ENCODE measurements around the gene AGMO. TPM values are rescaled to one million over a fixed set of nuclear protein-coding genes. Genes with fewer than 3 reads are reported as not detected.

The AGMO gene
- total and polyA plus RNA-seq, 2 donors (not counting 1 experiment from before 2014, with no cell fraction given): 0.06 TPM; not detected in 1

DNA sequence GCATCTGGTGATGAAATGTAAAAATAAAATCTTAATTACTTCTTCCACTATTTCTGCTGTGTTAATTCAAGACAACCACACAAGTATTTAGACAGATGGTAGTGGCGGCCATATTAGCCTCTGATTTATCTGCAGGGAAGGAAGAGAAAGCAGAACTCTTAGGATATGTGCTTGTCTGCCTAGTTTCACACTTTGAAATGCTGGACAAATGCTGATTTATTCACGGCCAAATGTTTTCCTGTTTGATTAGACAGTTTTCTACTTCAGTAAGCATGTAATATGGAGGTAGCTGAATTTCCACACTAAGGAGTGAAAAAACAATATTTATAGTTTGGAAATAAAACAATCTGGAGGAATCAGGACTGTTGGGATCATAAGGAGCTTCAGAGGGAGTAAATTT lies 158.1 kb downstream of the AGMO start:
- Histone ChIP-seq H3K36me3 (ENCODE audit: control insufficient read depth, insufficient read depth, low read length) (no peaks in the 10 kb centered on the region), H3K9me3 (ENCODE audit: control insufficient read depth, insufficient read depth, low read depth, low read length) (no peaks in the 10 kb centered on the region), H3K4me2 (ENCODE audit: extremely low read depth, insufficient read depth, low read length) (no peak overlapping the region), H2AFZ (ENCODE audit: low read length) (peak overlapping the region; percentile 23), H4K20me1 (ENCODE audit: control insufficient read depth, extremely low read depth, insufficient read depth, low read length) (no peaks in the 10 kb centered on the region), H3K79me2 (ENCODE audit: control insufficient read depth, insufficient read depth, low read length) (no peaks in the 10 kb centered on the region), H3K9ac (ENCODE audit: insufficient read depth, low read length) (no peak overlapping the region), H3K4me1 (ENCODE audit: control insufficient read depth, extremely low read depth, insufficient read depth, low read length) (no peaks in the 10 kb centered on the region), H3K27me3 (ENCODE audit: control insufficient read depth, insufficient read depth, low read length) (no peaks in the 10 kb centered on the region), H3K27ac (ENCODE audit: insufficient read depth, low read length) (no peak overlapping the region), H3K4me3 (replicated peaks in 1 of 4; ENCODE audit: control extremely low read depth in 1 of 4, insufficient read depth in 1 of 4, low read depth in 3 of 4, low read length in 4 of 4) (no peak overlapping the region)
- TF ChIP-seq, protein P1, sequence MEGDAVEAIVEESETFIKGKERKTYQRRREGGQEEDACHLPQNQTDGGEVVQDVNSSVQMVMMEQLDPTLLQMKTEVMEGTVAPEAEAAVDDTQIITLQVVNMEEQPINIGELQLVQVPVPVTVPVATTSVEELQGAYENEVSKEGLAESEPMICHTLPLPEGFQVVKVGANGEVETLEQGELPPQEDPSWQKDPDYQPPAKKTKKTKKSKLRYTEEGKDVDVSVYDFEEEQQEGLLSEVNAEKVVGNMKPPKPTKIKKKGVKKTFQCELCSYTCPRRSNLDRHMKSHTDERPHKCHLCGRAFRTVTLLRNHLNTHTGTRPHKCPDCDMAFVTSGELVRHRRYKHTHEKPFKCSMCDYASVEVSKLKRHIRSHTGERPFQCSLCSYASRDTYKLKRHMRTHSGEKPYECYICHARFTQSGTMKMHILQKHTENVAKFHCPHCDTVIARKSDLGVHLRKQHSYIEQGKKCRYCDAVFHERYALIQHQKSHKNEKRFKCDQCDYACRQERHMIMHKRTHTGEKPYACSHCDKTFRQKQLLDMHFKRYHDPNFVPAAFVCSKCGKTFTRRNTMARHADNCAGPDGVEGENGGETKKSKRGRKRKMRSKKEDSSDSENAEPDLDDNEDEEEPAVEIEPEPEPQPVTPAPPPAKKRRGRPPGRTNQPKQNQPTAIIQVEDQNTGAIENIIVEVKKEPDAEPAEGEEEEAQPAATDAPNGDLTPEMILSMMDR (conservative IDR thresholded peaks at IDR 0.05 in 1 of 2, IDR thresholded peaks at IDR 0.05 in 1 of 2; ENCODE audit: low read depth in 1 of 2, low read length in 2 of 2): no peak
- TF ChIP-seq EZH2 (IDR thresholded peaks at IDR 0.05; ENCODE audit: low read length, missing control alignments): no peak
- no peak for DNase-seq (ENCODE audit: low read depth in 2 of 2)

DNA sequence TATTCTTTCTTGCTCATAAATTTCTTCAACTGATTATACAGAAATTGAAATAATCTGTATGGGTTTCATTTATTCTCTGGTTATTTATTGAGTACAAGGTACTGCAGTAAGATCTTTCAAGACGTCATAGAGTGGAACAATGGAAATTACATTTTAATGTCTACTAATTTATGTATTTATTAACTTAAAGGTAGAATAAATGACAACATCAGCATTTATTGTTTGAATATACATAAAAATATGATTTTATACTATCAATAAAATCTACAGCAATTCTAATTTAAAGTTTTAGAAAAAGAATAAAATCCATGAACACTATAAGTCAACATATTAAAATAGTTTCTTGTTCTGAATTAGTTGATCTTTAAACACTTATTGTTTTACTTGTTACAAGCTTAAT lies 158.5 kb downstream of the AGMO start:
- Histone ChIP-seq H3K27ac (ENCODE audit: insufficient read depth, low read length) (no peak overlapping the region), H3K27me3 (ENCODE audit: control insufficient read depth, insufficient read depth, low read length) (no peaks in the 10 kb centered on the region), H3K9me3 (ENCODE audit: control insufficient read depth, insufficient read depth, low read depth, low read length) (no peaks in the 10 kb centered on the region), H3K4me3 (replicated peaks in 1 of 4; ENCODE audit: control extremely low read depth in 1 of 4, insufficient read depth in 1 of 4, low read depth in 3 of 4, low read length in 4 of 4) (no peak overlapping the region), H3K4me2 (ENCODE audit: extremely low read depth, insufficient read depth, low read length) (no peak overlapping the region), H2AFZ (ENCODE audit: low read length) (no peak overlapping the region), H4K20me1 (ENCODE audit: control insufficient read depth, extremely low read depth, insufficient read depth, low read length) (no peaks in the 10 kb centered on the region), H3K4me1 (ENCODE audit: control insufficient read depth, extremely low read depth, insufficient read depth, low read length) (no peaks in the 10 kb centered on the region), H3K36me3 (ENCODE audit: control insufficient read depth, insufficient read depth, low read length) (no peaks in the 10 kb centered on the region), H3K9ac (ENCODE audit: insufficient read depth, low read length) (no peak overlapping the region), H3K79me2 (ENCODE audit: control insufficient read depth, insufficient read depth, low read length) (no peaks in the 10 kb centered on the region)
- no peak for DNase-seq (ENCODE audit: low read depth in 2 of 2)
- TF ChIP-seq, protein P1 (conservative IDR thresholded peaks at IDR 0.05 in 1 of 2, IDR thresholded peaks at IDR 0.05 in 1 of 2; ENCODE audit: low read depth in 1 of 2, low read length in 2 of 2): no peak
- TF ChIP-seq EZH2 (IDR thresholded peaks at IDR 0.05; ENCODE audit: low read length, missing control alignments): no peak

DNA sequence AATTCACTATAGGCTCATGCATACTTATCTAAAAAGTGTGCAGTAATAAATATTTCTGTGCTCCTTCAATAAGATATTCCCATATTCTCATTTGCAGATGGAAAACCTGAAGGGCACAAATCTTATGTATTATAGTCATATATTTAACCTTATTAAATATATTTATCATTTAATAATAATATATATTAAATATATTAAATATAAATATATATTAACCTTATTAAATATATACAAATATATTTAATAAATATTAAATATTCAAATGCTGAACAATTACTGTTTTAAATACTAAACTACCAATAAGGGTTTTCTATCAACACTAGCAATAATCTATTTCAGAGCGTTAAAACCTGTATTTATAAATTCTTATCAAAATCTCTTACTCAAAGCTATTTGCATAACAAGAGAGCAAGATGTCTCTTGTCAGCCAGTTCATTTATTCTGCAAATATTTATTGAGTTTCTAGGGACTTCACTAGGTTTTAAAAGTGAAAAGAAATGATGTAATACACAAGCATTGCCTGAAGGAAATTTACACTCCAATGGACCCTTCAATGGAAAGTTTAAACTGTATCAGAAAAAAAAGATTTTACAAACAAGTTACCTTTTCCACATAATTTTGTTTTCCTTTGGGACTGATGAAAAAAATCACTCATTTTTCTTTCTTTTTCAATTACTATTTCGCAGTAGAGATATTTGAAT lies 159.2 kb downstream of the AGMO start:
- H4K20me1 ChIP-seq (ENCODE audit: control insufficient read depth, extremely low read depth, insufficient read depth, low read length): no peaks in the 10 kb centered on the region
- H3K4me3 ChIP-seq (replicated peaks in 1 of 4; ENCODE audit: control extremely low read depth in 1 of 4, insufficient read depth in 1 of 4, low read depth in 3 of 4, low read length in 4 of 4): no peak overlapping the region
- H3K79me2 ChIP-seq (ENCODE audit: control insufficient read depth, insufficient read depth, low read length): no peaks in the 10 kb centered on the region
- TF ChIP-seq, protein P1 (conservative IDR thresholded peaks at IDR 0.05 in 1 of 2, IDR thresholded peaks at IDR 0.05 in 1 of 2; ENCODE audit: low read depth in 1 of 2, low read length in 2 of 2): no peak
- no peak for TF ChIP-seq EZH2 (IDR thresholded peaks at IDR 0.05; ENCODE audit: low read length, missing control alignments)
- no peaks in the 10 kb centered on the region for H3K4me1 ChIP-seq (ENCODE audit: control insufficient read depth, extremely low read depth, insufficient read depth, low read length)
- no peak overlapping the region for H3K27ac ChIP-seq (ENCODE audit: insufficient read depth, low read length)
- H2AFZ ChIP-seq (ENCODE audit: low read length): no peak overlapping the region
- no peak overlapping the region for H3K9ac ChIP-seq (ENCODE audit: insufficient read depth, low read length)
- no peaks in the 10 kb centered on the region for H3K9me3 ChIP-seq (ENCODE audit: control insufficient read depth, insufficient read depth, low read depth, low read length)
- no peaks in the 10 kb centered on the region for H3K27me3 ChIP-seq (ENCODE audit: control insufficient read depth, insufficient read depth, low read length)
- H3K36me3 ChIP-seq (ENCODE audit: control insufficient read depth, insufficient read depth, low read length): no peaks in the 10 kb centered on the region
- no peak overlapping the region for H3K4me2 ChIP-seq (ENCODE audit: extremely low read depth, insufficient read depth, low read length)
- no peak for DNase-seq (ENCODE audit: low read depth in 2 of 2)
